HG03175 (cell line): Measurements from ENCODE around the gene SGMS1.

ENCODE experiments used
- ATAC-seq: cut with Tn5 transposase; IDR thresholded peaks from one replicate; pipeline ENCODE4 v1.9.1; 2021; ENCODE audit warnings: mild to moderate bottlenecking, moderate library complexity; ENCODE audit not compliant: unreplicated experiment

The SGMS1 gene

GRCh38 chr10:50613726-50614443, 9.9 kb downstream of the SGMS1 start:
- ATAC-seq = no peak

GRCh38 chr10:50613150-50613549, 10.6 kb downstream of the SGMS1 start:
- no peak for ATAC-seq

- ATAC-seq = no peak
Observed at GRCh38 chr10:50610368-50610767, 13.4 kb downstream of the SGMS1 start.

GRCh38 chr10:50607356-50607925, 16.3 kb downstream of the SGMS1 start:
- no peak for ATAC-seq

GRCh38 chr10:50605951-50606270, 17.8 kb downstream of the SGMS1 start:
- ATAC-seq = no peak

GRCh38 chr10:50605269-50605950, 18.3 kb downstream of the SGMS1 start:
- peak; percentile 77 for ATAC-seq

- no peak for ATAC-seq
Observed at GRCh38 chr10:50604809-50605208, 18.9 kb downstream of the SGMS1 start.

- ATAC-seq = peak; percentile 71
Observed at GRCh38 chr10:50604049-50604640, 19.6 kb downstream of the SGMS1 start.

GRCh38 chr10:50603151-50603850, 20.5 kb downstream of the SGMS1 start:
- no peak for ATAC-seq

GRCh38 chr10:50601974-50602373, 21.8 kb downstream of the SGMS1 start:
- ATAC-seq = no peak

GRCh38 chr10:50600831-50601477, 22.8 kb downstream of the SGMS1 start:
- no peak for ATAC-seq

GRCh38 chr10:50600286-50600685, 23.5 kb downstream of the SGMS1 start:
- no peak for ATAC-seq

- no peak for ATAC-seq
Observed at GRCh38 chr10:50596897-50597296, 26.9 kb downstream of the SGMS1 start.

- ATAC-seq = no peak
Observed at GRCh38 chr10:50596456-50596855, 27.3 kb downstream of the SGMS1 start.

- ATAC-seq = no peak
Observed at GRCh38 chr10:50595785-50596184, 28.0 kb downstream of the SGMS1 start.

GRCh38 chr10:50593523-50594376, 30.0 kb downstream of the SGMS1 start:
- no peak for ATAC-seq

- no peak for ATAC-seq
Observed at GRCh38 chr10:50592961-50593418, 30.8 kb downstream of the SGMS1 start.

- ATAC-seq = no peak
Observed at GRCh38 chr10:50590935-50591334, 32.8 kb downstream of the SGMS1 start.

GRCh38 chr10:50586740-50587088, 37.0 kb downstream of the SGMS1 start:
- ATAC-seq = no peak
